ENCODE results near the gene TMEM202.
"Not testable (repeated sequence)": the region's sequence is repeated elsewhere in the genome, so short reads cannot be mapped to it uniquely, and the experiment has no call there.

Gene TMEM202

GRCh38 chr15:72404841-72405240 lies 6.7 kb downstream of the TMEM202 start:
- DNase-seq, result no peak

DNA sequence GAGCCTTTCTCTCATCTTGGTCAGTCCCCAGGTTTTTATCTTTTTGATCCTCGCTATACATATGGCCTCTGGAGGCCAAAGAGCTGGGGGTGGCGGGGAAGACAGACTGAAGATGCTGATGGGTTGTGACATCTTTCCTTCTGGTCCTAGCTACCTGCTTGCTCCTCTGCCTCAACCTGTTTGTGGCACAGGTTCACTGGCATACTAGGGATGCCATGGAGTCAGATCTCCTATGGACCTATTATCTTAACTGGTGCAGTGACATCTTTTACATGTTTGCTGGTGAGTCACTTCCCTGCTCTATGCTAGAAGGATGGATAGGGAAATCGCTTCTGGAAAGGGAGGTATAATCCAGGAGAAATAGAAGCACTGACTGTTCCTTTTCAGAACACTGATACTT lies 8.8 kb downstream of the TMEM202 start:
- no peak for DNase-seq

DNA sequence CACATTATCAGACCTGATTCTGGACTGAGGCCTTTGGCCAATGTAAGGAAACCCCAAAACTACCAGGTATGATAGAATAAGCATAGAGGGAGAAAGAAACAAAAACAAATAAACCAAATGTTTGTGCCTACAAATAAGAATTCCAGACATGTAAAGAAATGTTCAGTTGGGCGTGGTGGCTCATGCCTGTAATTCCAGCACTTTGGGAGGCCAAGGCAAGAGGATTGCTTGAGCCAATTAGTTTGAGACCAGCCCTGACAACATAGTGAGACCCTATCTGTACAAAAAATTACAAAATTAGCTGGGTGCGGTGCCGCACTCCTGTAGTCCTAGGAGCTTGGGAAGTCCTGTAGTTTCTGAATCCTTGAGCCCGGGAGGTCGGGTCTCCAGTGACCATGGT lies 13.0 kb downstream of the TMEM202 start:
- DNase-seq, result no peak

DNA sequence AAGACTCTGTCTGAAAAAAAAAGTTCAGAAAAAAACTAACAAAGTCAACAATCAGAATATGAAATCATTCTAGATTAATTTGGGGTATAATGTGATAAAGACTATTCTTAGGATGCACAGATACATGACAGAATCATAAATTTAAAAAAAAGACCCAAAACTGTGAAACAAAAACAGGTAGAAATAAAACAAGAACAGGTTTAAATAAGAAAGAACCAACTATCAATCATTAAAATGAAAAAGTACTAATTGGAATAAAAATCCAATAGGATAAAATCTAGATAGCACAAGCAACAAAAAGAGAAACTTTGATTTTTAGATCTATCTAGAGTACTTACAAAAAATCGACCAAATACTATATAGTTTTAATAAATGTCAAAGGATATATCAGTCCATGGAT lies 13.4 kb downstream of the TMEM202 start:
- DNase-seq, result no peak

GRCh38 chr15:72413337-72413736 lies 15.2 kb downstream of the TMEM202 start:
- not testable (repeated sequence) for DNase-seq

DNA sequence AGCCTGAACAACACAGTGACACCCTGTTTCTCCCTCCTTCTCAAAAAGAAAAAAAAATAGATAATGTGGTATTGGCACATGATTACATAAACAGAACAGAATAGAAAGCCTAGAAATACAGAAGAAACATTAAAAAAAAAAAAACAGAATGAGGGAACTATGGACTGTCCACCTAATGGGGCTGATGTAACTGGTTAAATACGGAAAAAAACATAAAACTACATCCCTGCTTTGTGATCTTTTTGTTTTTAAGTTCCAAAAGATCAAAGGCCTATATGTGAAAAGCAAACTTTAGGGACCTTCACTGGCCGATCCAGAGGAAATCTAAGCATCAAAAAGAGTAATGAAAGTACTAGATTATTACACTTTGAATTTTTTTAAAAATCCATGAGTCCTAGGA lies 17.2 kb downstream of the TMEM202 start:
- DNase-seq, result no peak

GRCh38 chr15:72419768-72420167 lies 21.7 kb downstream of the TMEM202 start:
- DNase-seq, result not testable (repeated sequence)

GRCh38 chr15:72420576-72420975 lies 22.5 kb downstream of the TMEM202 start:
- no peak for DNase-seq

- no peak for DNase-seq
These were observed 23.4 kb downstream of the TMEM202 start for GRCh38 chr15:72421484-72421883.

DNA sequence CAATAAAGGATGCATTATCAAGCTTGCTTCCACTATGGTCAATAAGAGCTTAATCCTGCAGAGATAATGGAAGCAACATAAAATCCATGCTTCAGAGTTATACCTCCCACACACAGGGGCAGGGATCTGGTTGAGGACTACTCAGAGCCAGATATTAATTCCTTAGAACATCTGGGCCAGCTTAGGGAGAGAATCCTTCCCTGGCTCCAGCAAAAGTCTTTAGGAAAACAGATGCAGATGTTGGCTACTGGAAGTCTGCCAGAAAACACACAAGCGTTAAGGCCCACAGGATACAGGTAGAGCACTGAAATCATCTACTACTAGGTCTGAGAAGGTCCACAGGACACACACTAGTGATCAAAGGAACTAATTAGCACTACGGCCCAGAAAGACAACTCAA lies 25.2 kb downstream of the TMEM202 start:
- no peak for DNase-seq

GRCh38 chr15:72426753-72427152 lies 28.6 kb downstream of the TMEM202 start:
- no peak for DNase-seq

DNA sequence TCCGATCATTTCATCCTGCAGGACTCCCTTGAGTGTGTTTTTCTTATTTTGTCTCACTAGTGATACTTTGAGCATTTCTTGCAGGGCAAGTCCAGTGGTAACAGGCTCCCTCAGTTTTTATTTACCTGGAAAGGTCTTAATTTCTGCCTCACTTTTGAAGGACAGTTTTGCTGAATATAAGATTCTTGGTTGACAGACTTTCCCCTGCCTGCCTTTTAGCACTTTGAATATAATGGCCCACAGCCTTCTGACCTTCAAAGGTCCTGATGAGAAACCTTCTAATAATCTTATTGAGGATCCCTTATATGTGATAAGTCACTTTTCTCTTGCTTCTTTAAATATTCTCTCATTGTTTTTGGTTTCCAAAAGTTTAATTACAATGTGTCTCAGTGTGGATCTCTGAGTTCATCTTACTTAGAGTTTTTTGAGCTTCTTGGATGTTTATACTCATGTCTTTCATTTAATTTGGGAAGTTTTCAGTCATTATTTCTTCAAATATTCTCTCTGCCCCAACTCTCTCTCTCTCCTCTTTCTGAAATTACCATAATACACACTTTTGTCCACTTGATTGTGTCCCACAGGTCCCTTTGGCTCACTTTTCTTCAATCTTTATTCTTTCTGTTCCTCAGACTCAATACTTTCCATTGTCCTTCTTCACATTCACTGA lies 39.7 kb downstream of the TMEM202 start:
- DNase-seq, result no peak

DNA sequence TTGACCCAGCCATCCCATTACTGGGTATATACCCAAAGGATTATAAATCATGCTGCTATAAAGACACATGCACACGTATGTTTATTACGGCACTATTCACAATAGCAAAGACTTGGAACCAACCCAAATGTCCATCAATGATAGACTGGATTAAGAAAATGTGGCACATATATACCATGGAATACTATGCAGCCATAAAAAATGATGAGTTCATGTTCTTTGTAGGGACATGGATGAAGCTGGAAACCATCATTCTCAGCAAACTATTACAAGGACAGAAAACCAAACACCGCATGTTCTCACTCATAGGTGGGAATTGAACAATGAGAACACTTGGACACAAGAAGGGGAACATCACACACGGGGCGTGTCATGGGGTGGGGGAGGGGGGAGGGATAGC lies 44.7 kb downstream of the TMEM202 start:
- DNase-seq, result not testable (repeated sequence)

DNA sequence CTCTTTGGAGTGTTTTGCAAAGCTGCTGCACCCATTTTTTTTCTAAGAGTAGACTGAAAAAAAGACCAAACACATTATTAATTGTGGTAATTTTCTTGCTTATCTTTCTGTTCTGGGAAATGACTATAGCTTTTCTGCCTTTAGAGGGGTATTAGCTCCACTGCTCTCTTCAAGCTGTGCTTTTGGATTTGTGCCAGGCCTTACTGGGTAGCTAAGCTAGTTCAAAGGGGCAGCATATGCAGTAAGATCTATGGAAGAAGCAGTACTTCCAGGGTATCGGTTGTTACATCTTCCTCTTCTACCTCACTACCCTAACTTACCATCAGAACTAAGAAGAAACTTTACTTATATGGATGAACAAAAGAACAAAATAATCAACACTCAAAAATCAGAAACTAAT lies 47.3 kb downstream of the TMEM202 start:
- DNase-seq, result no peak

DNA sequence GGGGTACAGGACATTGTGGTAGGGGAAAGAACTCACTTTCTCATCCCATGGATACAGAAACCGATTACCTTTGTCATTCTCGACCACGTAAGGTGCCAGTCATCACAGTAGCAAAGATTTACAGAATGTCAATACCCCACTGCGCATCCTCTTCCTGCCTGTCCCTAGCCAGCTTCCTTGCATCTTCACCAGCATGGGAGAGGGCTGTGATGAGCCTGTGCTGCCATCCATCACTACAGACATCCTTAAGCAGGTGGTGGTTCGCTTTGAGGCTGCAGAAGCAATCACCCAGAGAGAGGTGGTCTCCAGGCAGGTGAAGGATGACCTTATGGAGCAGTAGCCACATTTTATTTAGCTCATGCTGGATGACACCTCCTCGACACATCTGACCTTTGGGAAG lies 52.7 kb downstream of the TMEM202 start:
- DNase-seq, result no peak

DNA sequence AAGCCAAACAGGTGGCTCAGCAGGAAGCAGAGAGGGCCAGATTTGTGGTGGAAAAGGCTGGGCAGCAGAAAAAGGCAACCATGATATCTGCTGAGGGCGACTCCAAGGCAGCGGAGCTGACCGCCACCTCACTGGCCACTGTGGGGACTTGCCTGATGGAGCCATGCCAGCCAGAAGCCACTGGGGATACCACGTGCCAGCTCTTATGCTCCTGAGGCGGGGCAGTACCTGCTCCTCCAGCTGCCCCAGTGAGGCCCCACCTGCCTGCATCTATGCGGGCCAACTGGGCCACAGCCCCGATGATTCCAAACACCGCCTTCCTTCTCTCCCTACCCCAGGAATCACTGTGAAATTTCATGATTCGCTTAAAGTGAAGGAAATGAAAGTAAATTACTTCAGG lies 53.1 kb downstream of the TMEM202 start:
- no peak for DNase-seq

GRCh38 chr15:72456684-72457083 lies 58.6 kb downstream of the TMEM202 start:
- DNase-seq, result no peak
